G401.6 (cell line): Measurements from ENCODE around the gene SPATA13.
"Not testable (repeated sequence)": the region's sequence is repeated elsewhere in the genome, so short reads cannot be mapped to it uniquely, and the experiment has no call there.

Experiments
- FAIRE-seq: peaks from 2 replicates; lab custom pipeline; 2012; peaks lifted over from hg19 to GRCh38; lab: Jason Lieb, UNC

Gene SPATA13

GRCh38 chr13:24199016-24199415 lies 38.5 kb downstream of the SPATA13 start:
- no peak for FAIRE-seq

DNA sequence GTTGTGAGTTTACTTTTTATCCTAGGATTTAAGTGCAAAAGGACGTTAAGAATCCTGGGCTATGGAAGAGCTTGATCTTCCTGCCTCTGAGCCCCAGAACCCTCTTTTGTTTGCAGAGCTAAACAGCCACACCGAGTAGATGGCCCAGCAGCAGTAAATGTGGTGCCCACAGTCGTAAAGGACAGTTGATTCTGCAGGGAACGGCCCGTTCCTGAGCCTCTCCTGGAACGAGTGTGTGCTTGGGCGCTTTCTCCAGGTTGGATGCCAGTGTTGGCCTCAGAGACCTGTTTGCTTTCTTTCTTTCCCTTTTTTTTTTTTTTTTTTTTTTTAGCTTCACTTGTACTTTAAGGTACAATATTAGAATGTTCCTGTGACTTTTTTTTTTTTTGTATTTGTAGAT lies 41.7 kb downstream of the SPATA13 start:
- no peak for FAIRE-seq

DNA sequence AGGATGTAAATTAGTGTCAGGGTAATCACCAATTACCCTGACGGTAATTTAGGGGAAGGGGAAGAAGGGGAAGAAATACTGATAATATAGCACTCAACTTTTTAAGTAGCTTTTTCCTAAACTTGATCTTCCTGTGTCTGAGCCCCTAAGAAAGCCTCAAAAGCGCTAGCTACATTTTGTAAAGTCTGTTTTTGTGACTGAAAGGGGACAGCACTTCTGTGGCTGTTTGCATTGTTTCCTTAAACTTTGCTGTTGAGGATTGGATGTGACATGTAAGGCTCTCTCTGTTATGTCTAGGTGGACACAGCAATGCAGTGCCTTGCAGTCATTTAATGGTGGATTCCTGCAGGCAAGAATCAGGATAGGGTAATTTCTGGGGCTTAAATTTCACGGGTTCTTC lies 42.8 kb downstream of the SPATA13 start:
- FAIRE-seq = no peak

- FAIRE-seq = no peak
These were observed 43.3 kb downstream of the SPATA13 start for GRCh38 chr13:24203811-24204210.

DNA sequence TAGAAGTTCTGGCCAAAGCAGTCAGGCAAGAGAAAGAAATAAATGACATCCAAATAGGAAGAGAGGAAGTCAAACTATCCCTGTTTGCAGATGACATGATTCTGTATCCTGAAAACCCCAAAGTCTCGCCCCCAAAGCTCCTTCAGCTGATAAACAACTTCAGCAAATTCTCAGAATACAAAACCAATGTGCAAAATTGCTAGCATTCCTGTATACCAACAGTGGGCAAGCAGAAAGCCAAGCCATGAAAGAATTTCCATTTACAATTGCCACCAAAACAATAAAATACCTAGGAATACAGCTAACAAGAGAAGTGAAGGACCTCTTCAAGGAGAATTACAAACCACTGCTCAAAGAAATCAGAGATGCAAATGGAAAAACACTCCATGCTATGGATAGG lies 44.6 kb downstream of the SPATA13 start:
- FAIRE-seq = not testable (repeated sequence)

DNA sequence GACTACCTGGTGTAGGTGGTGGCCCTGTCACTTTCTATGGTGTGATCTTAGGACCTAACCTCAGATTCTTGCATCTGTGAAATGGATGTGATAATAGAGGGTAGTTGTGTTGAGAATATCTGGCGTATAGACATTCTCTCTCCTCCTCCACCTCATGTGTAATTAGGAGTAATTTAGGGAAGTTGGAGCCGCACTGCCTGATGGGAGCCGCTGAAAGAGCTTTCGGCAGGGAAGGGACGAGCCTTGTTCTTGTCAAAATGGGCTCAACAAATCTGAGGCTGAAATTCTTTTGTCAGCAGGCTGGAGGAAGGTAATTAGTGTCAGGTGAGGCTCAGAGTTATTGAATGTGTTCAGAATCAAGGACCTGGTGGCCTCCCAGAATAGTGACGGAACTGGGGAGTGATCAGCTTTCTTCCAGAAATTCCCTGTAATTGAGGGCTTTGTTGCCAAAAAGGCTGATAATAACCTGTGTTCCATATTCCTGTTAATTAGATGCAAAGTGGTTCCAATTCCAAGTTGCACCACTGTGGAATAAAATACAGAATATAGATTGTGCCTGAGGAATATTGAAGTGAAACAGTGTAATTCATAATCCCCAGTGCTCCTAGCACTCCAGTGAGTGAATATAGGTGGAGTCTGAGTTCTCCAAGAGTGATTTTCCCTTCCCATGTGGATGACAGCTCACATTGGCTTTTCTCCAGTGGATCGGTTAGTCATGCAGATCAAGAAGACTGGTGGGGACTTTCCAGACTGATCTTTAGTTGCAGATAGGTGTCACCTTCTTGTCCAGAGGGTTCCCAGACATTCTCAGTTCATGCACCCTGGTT lies 47.5 kb downstream of the SPATA13 start:
- no peak for FAIRE-seq

- FAIRE-seq = no peak
These were observed 48.6 kb downstream of the SPATA13 start for GRCh38 chr13:24209138-24209537.

- no peak for FAIRE-seq
These were observed 51.7 kb downstream of the SPATA13 start for GRCh38 chr13:24212254-24212653.

GRCh38 chr13:24212674-24213073 lies 52.2 kb downstream of the SPATA13 start:
- FAIRE-seq = no peak

DNA sequence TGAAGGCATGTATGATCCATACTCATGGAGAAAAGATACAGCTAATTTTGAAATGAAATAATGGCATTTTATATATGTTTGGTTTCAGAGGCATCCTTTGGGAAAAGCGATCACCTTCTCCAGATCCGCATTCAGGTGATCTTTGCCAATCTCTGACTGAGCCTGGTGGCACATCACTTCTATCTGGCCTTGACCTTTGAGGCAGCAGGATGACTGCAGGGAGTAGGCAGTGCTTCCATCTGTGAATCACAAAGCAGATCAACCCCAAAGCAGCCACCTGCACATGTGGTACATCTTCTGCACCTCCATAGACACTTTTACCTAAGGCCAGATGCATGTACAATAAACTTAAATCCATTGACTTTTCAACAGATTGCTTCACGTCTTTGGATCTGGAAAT lies 53.4 kb downstream of the SPATA13 start:
- no peak for FAIRE-seq

GRCh38 chr13:24214528-24214927 lies 54.0 kb downstream of the SPATA13 start:
- FAIRE-seq = no peak

DNA sequence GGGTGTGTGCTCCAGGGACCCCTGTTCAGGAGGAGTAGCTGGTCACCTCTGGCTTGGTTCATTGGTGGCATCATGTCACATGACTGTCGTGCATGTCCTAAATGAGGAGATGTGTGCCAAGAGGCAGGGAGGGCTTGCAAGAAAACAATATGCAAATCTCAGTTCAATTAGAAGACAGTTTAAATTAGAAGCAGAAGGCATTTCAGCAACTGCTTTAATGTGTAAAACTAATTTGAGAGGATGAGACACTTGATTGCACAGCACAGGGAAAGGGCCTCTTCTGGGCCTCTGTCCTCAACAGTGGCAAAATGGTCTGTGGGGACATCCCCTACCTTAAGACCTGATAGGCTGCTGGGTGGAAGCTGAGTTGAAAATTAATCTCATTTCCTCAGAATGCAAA lies 54.6 kb downstream of the SPATA13 start:
- FAIRE-seq = no peak

- FAIRE-seq = no peak
These were observed 55.2 kb downstream of the SPATA13 start for GRCh38 chr13:24215732-24216131.

- FAIRE-seq = no peak
These were observed 55.7 kb downstream of the SPATA13 start for GRCh38 chr13:24216176-24216575.

DNA sequence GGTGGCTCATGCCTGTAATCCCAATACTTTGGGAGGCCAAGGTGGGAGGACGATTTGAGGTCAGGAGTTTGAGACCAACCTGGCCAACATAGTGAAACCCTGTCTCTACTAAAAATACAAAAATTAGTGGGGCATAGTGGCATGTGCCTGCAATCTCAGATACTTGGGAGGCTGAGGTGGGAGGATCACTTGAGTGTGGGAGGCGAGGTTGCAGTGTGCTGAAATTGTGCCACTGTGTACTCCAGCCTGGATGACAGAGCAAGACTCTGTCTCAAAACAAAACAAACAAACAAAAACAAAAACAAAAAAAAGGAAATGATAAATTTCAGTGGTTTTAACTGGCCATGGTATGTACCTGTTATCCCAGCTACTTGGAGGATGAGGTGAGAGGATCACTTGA lies 56.3 kb downstream of the SPATA13 start:
- not testable (repeated sequence) for FAIRE-seq

DNA sequence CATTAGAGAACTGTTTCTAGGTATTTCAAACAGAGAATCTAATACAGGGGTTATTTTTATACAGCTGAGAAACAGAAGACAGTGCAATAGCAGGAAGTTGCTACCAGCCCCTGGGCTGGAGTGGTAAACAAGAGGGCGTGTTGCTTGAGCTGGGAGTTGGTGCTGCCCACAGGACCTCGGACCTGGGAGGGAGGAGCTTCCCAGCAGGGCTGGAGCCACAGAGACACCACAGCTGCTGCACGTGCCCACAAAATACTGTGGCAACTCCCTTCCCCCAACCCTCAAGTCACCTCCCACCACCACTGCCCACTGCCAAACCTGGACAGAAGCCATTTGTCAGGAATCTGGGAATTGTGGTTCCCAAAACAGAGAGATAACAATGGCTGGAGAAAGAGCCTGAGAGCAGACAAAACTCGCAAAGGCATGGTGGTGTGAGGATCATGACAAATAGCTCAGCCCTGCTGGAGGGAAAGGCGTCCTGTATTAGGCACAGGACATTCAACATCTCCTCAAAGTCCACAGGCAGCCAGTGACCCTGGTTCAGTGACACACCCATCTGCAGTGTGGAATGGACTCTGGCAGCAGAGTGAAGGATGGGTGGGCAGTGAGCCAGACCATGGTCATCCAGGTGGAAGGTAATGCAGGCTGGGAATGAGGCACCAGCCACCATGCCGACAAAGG lies 57.2 kb downstream of the SPATA13 start:
- FAIRE-seq = no peak

- no peak for FAIRE-seq
These were observed 57.8 kb downstream of the SPATA13 start for GRCh38 chr13:24218338-24218737.

- no peak for FAIRE-seq
These were observed 58.5 kb downstream of the SPATA13 start for GRCh38 chr13:24218977-24219376.

DNA sequence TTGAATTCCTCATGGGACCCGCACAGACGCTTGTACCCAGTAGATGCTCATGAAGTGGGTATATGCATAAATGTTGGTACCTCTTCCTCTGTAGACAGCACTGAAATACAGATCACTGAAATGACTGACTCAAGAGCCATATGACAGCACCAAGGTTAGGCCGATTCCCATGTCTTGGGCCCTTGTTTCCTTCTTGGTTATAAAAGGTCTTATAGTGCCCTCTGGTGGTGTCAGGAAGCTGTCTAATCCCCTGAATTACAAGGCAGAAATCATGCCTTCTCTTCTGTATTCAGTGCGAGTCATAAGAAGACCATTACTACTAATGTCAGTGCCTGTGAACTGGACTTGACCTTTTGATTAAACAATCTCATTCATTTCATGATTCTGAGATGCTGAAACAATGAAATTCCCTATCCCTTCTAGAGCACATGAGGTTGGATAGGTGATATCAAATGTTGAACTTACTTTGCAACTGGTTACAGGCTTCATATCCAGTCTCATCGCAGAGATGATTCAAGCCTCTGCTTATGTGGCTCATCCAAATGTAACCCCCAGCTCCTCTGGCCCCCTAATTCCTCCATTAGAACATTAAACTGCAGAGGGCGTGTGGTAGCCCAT lies 59.7 kb downstream of the SPATA13 start:
- peak; percentile 81 for FAIRE-seq

GRCh38 chr13:24221007-24221406 lies 60.5 kb downstream of the SPATA13 start:
- no peak for FAIRE-seq

GRCh38 chr13:24222756-24223155 lies 62.2 kb downstream of the SPATA13 start:
- FAIRE-seq = no peak

DNA sequence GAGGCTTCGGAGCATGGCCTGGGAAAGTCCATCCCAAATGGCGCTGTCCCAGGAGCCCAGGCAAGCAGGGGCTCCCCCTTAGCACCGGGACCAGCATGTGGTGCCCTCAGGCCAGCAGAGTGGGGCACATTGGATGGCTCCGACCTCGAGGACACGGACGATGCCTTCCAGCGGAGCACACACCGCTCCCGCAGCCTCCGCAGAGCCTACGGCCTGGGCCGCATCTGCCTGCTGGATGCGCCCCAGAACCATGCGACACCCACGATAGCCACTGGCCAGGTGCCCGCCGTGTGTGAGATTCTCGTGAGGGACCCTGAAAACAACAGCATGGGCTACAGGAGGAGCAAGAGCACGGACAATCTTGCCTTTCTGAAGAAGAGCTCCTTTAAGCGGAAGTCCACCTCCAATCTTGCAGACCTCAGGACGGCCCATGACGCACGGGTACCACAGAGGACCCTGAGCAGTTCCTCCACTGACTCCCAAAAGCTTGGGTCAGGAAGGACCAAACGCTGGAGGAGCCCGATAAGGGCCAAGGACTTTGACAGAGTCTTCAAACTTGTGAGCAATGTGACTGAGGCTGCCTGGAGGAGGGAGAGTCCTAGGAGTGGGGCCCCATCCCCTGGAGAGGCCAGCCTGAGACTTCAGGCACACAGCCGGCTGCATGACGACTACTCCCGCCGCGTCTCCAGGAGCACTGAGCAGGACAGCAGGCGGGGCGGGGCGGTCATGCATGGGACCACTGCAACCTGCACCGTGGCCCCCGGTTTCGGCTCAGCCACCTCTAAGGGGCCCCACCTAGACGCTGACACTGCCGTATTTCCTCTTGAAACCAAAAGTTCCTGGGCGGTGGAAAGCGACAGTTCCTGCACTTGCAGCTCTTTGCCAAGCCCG lies 63.1 kb downstream of the SPATA13 start:
- FAIRE-seq = no peak
